Fibroblast of peridontal ligament (primary cell): ENCODE data around the gene ZNF777.
"Not testable (repeated sequence)": the region's sequence is repeated elsewhere in the genome, so short reads cannot be mapped to it uniquely, and the experiment has no call there.

Experiments used
- DNase-seq: peaks from one replicate; pipeline ENCODE4 v3.0.0-alpha.2; 2010; ENCODE audit errors: extremely low read depth

The ZNF777 gene

DNA sequence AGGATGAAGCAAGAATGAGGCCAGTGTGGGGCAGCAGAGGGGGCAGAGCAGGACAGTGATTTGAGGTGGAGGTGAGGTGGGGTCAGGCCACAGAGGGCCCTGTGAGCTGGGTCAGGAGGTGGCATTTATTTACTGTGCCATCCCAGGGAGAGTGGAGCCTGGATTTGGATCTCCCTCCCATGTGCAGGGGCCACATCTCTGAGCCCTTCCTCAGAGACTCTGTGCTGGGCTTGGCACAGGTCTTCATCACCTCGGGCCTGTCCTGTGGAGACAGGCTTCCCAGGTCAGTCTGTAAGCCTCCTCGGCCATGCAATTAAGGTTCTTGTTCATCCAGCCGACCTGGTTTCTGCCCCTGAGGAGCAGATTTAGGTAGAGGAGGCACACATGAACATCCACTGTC is 40.9 kb downstream of the ZNF777 start:
- DNase-seq: no peak

DNA sequence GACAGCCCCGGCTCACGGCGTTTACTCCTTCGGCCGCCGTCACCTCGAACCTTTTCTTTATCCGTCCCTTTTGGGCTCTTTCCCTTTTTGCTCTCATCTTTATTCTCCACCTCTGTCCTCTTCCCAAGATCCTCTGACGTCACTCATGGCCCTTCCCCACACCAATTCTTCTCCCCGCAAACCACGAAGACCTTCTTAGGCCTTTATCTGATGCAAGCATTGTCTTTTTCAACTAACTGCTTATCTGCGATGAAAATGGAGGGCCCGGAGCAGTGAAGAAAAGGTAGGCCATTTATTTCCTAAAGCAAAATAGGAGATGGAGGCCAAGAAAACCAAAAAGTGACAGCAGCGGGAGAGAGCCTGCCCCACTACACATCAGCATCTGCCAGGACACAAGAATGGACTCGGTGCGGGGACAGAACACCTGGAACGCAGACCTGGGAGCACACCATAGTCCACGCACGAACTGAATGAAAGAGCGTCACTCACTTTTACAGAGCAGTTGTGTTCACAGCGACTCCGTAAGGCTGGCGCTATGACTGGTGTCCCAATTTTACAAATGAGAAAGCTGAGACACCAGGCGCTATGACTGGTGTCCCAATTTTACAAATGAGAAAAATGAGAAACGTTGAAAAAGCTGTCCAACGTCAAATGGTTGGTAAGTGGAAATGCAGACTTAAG is 45.3 kb downstream of the ZNF777 start:
- DNase-seq: peak; percentile 4

DNA sequence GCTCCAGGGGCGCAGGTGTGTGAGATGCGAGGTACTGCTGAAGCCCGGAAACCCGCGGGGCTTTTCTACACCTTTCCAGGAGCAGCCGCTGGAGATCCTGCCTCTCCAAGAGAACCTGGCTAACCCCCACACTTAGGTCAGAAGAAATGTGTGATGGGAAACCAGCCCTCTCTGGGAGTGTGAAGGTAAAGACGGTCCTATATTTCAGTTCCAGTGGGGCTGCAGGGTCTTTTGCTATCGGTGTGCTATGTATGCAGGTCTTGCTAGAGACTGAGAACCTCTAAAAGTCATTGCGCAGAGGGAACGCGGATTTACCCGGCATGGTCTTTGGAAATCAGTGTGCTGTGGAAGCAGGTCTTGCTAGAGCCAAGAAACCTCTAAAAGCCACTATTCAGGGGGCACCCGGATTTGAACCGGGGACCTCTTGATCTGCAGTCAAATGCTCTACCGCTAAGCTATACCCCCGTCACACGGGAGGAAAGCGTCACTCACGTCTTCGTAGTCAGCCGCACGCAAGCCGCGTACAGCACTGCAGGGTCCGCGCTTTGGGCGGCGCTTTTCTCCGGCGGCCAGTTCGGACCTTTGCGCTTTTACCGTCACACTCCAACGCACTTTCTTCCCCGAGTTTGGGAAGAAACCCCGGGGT is 46.0 kb downstream of the ZNF777 start:
- peak; percentile 39 for DNase-seq

DNA sequence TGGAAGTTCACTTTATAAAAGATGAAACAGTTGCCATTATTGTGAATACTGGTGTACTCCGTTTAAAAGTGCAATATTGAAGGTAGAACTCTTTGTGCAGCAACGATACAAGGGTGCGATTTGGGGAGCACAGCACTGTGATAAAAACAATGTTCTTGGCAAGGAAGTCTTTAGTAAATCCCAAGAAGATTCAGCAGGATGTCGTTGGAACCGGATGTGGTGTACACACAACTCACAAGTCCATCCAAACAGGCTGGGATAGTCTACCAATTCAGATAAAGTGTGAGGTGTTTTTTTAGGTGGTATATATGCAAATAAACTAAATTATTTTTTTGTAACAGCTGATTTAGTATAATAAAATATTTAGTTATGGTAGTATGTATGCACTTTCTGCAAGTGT is 46.7 kb downstream of the ZNF777 start:
- no peak for DNase-seq

DNA sequence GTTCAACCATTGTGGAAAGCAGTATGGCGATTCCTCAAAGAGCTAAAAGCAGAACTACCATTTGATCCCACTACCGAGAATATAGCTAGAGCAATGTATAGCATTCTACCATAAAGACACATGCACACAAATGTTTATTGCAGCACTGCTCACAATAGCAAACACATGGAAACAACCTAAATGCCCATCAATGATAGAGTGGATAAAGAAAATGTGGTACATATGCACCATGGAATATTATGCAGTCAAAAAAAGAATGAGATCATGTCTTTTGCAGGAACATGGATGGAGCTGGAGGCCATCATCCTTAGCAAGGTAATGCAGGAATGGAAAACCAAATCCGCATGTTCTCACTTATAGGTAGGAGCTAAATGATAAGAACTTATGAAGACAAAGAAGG is 47.8 kb downstream of the ZNF777 start:
- not testable (repeated sequence) for DNase-seq

DNA sequence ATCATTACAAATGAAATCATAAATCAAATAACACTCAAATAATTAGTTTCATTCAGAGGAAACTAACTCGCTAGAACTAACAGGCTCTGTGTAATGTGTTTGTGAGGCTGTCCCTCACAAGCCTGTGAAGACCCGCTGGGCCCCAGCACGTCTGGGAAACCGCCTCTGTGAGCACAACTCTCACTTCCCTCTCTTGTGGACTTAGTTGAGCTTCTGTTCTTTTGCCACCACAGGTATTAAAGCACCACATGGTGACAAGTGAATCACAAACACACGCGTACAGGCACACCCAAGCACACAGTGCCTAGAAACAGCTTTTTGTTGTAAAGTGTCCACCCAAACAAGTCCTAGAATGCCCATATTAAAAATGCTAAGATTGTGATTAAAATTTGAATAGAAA is 51.0 kb downstream of the ZNF777 start:
- no peak for DNase-seq

DNA sequence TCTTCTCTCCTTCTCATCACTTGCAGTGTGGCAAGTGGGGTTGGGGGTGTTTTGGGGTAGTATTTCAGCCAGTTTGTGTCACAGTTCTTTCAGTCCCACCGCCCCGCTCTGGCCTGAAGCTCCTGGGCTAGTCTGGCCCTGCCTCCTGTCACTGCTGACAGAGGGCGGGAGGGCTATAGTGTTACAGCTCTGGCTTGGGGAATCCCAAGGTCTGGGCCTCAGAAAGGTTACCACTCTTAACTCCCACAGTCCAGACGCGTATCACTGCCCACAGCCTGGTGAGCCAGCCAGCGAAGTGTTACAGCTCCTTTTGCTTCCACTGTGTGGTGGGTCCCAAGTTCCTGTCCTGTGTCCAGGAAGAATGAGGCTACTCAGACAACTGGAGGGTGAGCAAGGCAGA is 56.0 kb downstream of the ZNF777 start:
- no peak for DNase-seq

DNA sequence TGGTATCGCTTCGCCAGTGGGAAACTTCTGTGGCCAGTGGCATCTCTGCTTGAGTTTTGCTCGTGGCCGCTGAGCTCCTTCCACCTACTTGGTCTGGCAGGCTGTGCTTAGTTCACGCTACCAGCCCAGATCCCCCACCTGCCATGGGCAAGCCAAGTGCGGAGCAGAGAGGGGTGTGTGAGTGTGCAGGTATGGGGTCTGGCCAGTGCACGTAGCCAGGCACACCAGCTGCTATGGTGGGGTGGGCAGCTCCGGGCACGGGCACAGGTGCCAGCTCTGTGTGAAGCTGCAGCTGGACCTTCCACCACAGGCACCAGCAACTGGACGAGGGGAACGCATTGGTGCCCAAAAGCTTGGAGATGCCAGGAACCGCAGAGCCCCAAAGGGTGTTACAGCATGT is 56.5 kb downstream of the ZNF777 start:
- no peak for DNase-seq

DNA sequence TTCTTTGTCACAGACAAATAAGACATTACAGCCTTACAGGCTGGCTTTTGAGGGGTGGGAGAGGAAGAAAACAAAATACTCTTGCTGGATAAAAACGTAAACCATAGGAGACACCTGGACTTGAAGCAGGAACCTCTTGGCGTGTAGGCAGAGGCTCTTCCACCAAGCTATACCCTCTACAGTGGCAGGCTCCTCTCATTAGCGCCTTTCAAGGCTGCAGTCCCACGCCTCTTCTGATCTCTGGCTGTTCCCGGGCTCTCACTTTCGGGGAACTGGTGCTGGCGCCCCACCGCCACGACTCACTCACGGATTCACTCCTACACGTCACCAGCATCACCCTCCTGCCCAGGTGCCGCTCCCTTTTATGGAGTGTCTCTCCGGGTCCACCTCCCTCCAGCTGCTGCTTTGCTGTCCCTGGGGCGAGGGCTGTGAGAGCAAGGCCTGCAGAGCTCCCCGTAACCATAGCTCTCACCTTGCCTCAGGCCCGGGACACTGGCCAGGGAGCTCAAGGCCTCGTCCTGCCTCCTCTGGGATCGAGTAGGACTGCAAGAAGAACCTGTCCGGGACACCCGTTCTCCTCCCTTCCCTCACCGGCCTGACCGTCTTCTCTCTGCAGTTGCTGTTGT is 62.6 kb downstream of the ZNF777 start:
- no peak for DNase-seq

DNA sequence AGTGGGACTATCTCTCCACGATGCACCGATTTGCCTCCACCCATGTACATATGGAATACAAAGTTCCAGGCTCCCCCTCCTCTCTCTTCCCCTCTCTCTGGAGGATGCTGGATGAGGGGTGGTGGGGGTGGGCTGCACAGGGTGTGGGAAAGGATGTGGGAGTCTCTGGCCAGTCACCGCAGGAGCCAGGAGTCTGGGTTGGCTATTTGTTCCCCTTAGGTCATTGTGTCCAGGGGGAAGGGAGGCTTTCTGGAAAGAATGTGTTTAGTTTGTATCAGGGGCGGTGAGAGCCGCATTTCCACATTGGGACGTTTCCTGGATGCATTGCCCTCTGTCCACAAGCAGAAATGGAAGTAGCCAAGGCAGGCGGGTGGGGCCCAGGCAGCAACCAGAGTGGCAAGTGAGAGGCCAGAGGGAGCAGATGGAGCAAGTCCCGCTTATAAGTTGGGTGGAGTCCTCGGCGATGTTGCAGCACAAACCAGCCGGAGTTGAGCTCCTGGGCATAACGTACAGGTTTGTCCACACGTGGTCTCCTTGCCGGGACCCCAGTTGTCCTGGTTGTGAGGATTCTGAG is 63.3 kb downstream of the ZNF777 start:
- no peak for DNase-seq

DNA sequence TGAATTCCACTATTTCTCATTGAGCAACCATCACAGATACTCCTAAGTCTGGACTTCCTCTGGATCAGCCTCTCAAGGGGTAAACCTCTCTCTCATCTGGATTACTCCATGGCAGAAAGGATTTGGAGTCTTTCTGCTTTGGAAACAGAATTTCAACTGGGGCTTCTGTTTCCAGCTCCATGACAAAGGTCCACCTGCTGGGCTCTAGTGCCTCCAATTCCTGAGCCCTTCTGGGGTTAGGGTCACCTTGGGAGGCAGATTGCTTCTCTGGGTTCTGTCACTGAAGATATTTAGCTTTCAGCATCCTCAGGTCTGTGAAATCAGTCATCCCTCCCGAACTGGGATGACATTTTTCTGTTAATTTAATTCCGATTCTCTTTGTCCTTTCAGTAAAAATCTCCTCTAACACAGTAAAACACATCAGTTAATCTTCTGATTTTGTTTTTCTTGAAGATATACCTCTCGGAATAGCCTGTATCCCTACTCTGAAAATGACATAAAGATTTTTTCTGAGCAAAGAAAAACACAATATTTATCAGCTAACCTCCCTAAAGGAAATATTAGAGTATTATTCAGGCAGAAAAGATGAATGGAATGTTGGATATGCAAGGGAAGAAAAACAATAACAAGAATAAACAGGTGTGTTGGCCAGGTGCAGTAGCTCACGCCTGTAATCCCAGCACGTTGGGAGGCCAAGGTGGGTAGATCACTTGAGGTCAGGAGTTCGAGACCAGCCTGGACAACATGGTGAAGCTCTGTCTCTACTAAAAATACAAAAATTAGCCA is 72.1 kb downstream of the ZNF777 start:
- DNase-seq: not testable (repeated sequence)

DNA sequence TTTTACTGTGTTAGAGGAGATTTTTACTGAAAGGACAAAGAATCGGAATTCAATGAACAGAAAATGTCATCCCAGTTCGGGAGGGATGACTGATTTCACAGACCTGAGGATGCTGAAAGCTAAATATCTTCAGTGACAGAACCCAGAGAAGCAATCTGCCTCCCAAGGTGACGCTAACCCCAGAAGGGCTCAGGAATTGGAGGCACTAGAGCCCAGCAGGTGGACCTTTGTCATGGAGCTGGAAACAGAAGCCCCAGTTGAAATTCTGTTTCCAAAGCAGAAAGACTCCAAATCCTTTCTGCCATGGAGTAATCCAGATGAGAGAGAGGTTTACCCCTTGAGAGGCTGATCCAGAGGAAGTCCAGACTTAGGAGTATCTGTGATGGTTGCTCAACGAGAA is 74.3 kb downstream of the ZNF777 start:
- DNase-seq: not testable (repeated sequence)

DNA sequence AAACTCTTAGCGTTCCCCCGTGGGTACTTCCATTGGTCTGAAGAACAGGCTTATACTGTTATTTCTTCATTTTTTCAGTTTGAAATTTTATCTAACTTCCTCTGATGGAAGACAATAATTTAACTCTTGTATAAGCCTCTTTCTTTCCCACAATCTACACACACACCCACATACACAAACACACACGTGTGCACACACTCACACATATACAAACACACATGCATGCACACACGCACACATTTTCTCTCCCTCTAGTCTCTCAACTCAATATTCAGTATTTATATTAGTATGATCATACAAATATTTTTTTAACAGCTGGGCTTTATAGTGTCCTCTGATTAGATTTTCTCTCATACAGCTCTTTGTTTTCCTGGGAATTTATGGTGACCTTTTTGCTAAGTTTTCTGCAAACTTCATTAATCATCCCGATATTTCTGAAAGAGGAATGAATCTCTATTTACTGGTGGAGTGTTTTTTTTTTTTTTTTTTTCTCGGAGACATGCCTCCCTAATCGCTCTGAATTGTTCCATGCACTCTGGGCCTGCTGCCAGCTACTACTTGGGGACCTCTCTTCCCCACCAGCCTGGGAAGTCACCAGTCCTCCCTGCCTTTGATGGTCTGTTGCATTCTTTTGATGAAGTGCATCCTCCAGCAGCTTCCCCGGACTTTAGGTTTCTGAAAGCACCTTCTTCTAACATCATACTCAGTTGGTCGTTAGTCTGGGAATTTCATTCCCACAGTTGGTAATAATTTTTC is 75.5 kb downstream of the ZNF777 start:
- no peak for DNase-seq
